ENCODE data around the gene REM2.

REM2 gene

GRCh38 chr14:22883173-22883976 lies at the start of gene REM2:
Gene REM2 (plus strand): TSS chr14:22883222. CDS start chr14:22883288, 66 bp downstream.
- Mint-ChIP-seq H3K4me1 (peaks cover 38% of the 10 kb centered on the region), H3K27me3 (no peaks in the 10 kb centered on the region), H3K36me3 (ENCODE audit: low read depth) (peaks cover 2% of the 10 kb centered on the region), H3K27ac (no peak within 1 kb of the TSS), H3K4me3 (no peak within 1 kb of the TSS), H3K9me3 (no peaks in the 10 kb centered on the region)
- DNase-seq (no peak), ATAC-seq (no peak)

GRCh38 chr14:22835505-22835904 lies 47.5 kb upstream of the REM2 start:
- no peaks in the 10 kb centered on the region for H3K9me3 Mint-ChIP-seq
- H3K4me1 Mint-ChIP-seq = peaks cover 36% of the 10 kb centered on the region
- ATAC-seq (no peak), DNase-seq (no peak)
- no peak overlapping the region for H3K27ac Mint-ChIP-seq
- peaks cover 9% of the 10 kb centered on the region for H3K27me3 Mint-ChIP-seq
- H3K4me3 Mint-ChIP-seq = no peak overlapping the region
- peaks cover 34% of the 10 kb centered on the region for H3K36me3 Mint-ChIP-seq (ENCODE audit: low read depth)

DNA sequence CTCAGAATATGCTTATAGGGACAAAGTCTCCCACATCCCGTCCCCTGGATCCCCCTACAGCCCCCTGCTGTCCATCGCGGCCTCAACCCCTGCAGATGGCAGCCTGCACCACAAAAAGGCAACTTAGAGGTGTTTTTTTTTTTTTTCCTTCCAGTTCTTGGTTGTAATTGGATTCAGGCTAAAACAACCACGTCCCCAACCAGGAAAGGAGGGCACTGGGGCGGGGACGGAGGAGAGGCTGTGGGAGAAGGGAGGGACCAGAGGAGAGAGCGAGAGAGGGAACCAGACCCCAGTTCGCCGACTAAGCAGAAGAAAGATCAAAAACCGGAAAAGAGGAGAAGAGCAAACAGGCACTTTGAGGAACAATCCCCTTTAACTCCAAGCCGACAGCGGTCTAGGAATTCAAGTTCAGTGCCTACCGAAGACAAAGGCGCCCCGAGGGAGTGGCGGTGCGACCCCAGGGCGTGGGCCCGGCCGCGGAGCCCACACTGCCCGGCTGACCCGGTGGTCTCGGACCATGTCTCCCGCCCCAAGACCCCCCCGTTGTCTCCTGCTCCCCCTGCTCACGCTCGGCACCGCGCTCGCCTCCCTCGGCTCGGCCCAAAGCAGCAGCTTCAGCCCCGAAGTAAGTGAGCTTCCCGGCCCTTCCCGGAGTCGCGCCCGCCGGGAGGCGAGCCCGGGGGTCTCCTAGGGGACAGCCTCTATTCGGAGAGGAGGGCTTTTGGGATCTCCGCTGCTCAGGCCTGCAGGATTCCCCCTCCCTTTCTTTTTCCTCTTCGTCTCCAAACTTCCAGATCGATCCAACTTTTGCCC lies 46.5 kb upstream of the REM2 start, which contains the start of gene MMP14:
Gene MMP14, plus strand, starts transcription at position 285 of the 813 bp plus-strand sequence. Its CDS starts 233 bp downstream, at position 518.
- DNase-seq = no peak

GRCh38 chr14:22837114-22837749 lies 45.8 kb upstream of the REM2 start:
- Mint-ChIP-seq H3K9me3 (no peaks in the 10 kb centered on the region), H3K27ac (peak overlapping the region; percentile 62), H3K4me1 (peaks cover 22% of the 10 kb centered on the region), H3K36me3 (ENCODE audit: low read depth) (peaks cover 24% of the 10 kb centered on the region), H3K27me3 (peaks cover 9% of the 10 kb centered on the region), H3K4me3 (peak overlapping the region; percentile 73)
- DNase-seq (no peak), ATAC-seq (peak; percentile 11)

More for the DNA sequence above, 46.5 kb upstream of the REM2 start, which contains the start of gene MMP14:
- peaks cover 27% of the 10 kb centered on the region for H3K4me1 Mint-ChIP-seq
- peak within 1 kb of the TSS; percentile 62 for H3K27ac Mint-ChIP-seq
- H3K4me3 Mint-ChIP-seq = peak within 1 kb of the TSS; percentile 73
- peaks cover 9% of the 10 kb centered on the region for H3K27me3 Mint-ChIP-seq
- H3K9me3 Mint-ChIP-seq = no peaks in the 10 kb centered on the region
- peaks cover 28% of the 10 kb centered on the region for H3K36me3 Mint-ChIP-seq (ENCODE audit: low read depth)
- ATAC-seq = no peak

- peaks cover 9% of the 10 kb centered on the region for H3K27me3 Mint-ChIP-seq
- ATAC-seq (peak; percentile 39), DNase-seq (no peak)
- H3K36me3 Mint-ChIP-seq (ENCODE audit: low read depth) = peaks cover 24% of the 10 kb centered on the region
- H3K4me3 Mint-ChIP-seq = peak overlapping the region; percentile 59
- peaks cover 22% of the 10 kb centered on the region for H3K4me1 Mint-ChIP-seq
- no peak overlapping the region for H3K27ac Mint-ChIP-seq
- no peaks in the 10 kb centered on the region for H3K9me3 Mint-ChIP-seq
Measured at GRCh38 chr14:22837750-22838538, 45.1 kb upstream of the REM2 start.

DNA sequence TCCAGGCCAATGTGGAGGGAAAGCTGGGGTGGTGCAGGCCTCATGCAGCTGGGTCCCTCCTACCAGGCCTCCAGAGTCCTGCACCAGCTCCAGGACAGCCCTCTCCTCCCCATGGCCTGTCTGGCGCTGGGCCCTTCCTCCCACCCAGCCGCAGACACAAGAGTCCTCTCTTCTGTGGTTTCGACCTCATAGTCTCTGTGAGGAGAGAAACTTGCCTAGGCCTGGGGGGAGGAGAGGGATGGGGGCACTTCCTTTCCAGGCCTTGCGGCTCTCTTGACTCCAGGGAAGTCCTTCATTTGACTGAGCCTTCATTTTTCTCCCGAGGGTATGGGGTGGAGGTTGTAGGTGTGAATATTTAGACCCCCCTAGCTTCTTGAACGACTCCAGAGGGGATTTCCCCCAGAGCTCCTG lies 44.4 kb upstream of the REM2 start:
- peak overlapping the region; percentile 8 for H3K4me3 Mint-ChIP-seq
- H3K27ac Mint-ChIP-seq = no peak overlapping the region
- ATAC-seq = no peak

DNA sequence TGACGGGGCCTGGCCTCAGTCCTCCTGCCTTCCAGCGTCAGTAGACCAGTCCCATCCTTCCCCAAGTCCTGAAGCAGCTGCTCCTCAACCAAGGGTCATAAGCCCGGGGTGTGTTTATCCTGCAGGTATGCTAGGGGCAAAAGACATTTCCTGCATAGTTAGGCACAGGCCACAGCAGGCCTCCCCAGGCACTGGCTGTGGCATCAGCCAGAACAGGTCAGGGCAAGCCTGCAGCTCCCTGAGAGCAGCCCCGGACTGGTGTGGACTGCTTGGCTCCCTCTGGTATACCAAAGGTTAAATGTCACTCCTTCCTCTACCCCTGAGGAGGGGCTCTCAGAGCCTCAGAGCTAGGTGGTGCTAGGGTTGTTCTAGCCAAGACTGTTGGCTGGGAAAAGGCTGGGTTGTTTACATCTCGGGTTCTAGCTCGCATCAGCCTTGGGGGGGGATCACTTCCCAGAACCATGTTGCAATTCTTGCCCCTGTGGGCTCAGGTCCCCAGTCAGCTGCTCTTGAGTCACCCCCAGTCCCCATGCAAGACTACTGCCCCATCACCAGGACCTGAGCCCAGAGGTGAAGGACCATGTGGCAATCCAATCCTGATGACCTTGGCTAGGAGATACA lies 43.8 kb upstream of the REM2 start:
- Mint-ChIP-seq H3K4me3 (no peak overlapping the region), H3K9me3 (no peaks in the 10 kb centered on the region), H3K4me1 (peaks cover 22% of the 10 kb centered on the region), H3K36me3 (ENCODE audit: low read depth) (peaks cover 16% of the 10 kb centered on the region), H3K27ac (no peak overlapping the region), H3K27me3 (peaks cover 15% of the 10 kb centered on the region)
- no peak for ATAC-seq
- no peak for DNase-seq

More for the DNA sequence above, 44.4 kb upstream of the REM2 start:
- Mint-ChIP-seq H3K27me3 (peaks cover 13% of the 10 kb centered on the region), H3K36me3 (ENCODE audit: low read depth) (peaks cover 21% of the 10 kb centered on the region), H3K4me1 (peaks cover 22% of the 10 kb centered on the region), H3K9me3 (no peaks in the 10 kb centered on the region)
- DNase-seq = no peak

DNA sequence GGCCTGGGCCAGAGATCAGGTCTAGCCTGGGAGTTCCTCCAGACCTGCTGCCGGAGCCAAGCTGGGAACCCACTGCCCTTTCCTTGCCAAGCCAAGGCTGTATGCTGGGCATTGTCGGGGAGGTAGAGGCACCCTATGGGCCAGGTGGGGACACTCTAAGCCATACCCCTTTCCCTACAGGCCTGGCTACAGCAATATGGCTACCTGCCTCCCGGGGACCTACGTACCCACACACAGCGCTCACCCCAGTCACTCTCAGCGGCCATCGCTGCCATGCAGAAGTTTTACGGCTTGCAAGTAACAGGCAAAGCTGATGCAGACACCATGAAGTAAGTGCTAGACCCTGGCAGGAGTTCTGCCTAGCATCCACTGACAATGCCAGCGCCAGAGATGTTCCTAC lies 41.7 kb upstream of the REM2 start:
- Mint-ChIP-seq H3K27ac (no peak overlapping the region), H3K27me3 (peaks cover 23% of the 10 kb centered on the region)

GRCh38 chr14:22841769-22842168 lies 41.3 kb upstream of the REM2 start:
- Mint-ChIP-seq H3K36me3 (ENCODE audit: low read depth) (peaks cover 3% of the 10 kb centered on the region), H3K9me3 (no peaks in the 10 kb centered on the region), H3K4me1 (peaks cover 19% of the 10 kb centered on the region), H3K4me3 (no peak overlapping the region), H3K27ac (no peak overlapping the region), H3K27me3 (peaks cover 24% of the 10 kb centered on the region)
- DNase-seq (no peak), ATAC-seq (no peak)

More for the DNA sequence above, 41.7 kb upstream of the REM2 start:
- peaks cover 4% of the 10 kb centered on the region for H3K36me3 Mint-ChIP-seq (ENCODE audit: low read depth)
- H3K4me1 Mint-ChIP-seq = peaks cover 22% of the 10 kb centered on the region
- no peak overlapping the region for H3K4me3 Mint-ChIP-seq
- H3K9me3 Mint-ChIP-seq = no peaks in the 10 kb centered on the region
- ATAC-seq = no peak
- DNase-seq = no peak

DNA sequence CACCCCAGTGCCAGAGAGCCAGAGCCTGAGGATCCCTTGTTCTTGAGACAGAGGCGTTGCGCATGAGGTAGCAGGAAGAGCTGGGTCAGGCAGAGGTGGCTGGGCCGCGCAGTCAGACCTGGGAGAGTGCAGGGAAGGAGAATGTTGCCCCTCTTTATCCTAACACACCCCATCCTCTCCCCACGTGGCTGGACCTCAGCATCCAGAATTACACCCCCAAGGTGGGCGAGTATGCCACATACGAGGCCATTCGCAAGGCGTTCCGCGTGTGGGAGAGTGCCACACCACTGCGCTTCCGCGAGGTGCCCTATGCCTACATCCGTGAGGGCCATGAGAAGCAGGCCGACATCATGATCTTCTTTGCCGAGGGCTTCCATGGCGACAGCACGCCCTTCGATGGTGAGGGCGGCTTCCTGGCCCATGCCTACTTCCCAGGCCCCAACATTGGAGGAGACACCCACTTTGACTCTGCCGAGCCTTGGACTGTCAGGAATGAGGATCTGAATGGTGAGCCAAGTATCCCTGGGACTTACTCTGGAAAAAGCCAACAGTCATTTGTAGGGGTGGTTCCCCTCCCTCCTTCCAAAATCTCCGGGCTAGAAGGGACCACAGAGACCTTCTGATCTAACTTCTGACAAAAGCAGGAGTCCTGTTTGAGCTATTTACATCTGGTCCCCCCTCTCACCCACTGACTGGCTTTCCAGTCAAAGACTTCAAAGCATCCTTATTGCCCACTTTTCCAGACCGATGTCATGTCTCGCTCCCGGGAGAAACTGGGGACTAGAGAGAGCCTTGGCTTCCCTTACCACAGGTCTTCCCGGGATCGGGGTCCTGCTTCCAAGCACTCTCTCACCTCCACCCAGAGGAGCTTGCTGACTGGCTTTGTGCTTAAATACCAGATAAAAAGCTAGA lies 40.6 kb upstream of the REM2 start:
- DNase-seq (no peak), ATAC-seq (no peak)
- Mint-ChIP-seq H3K4me3 (no peak overlapping the region), H3K4me1 (peaks cover 14% of the 10 kb centered on the region), H3K27me3 (peaks cover 20% of the 10 kb centered on the region), H3K36me3 (ENCODE audit: low read depth) (no peaks in the 10 kb centered on the region), H3K27ac (no peak overlapping the region), H3K9me3 (no peaks in the 10 kb centered on the region)

DNA sequence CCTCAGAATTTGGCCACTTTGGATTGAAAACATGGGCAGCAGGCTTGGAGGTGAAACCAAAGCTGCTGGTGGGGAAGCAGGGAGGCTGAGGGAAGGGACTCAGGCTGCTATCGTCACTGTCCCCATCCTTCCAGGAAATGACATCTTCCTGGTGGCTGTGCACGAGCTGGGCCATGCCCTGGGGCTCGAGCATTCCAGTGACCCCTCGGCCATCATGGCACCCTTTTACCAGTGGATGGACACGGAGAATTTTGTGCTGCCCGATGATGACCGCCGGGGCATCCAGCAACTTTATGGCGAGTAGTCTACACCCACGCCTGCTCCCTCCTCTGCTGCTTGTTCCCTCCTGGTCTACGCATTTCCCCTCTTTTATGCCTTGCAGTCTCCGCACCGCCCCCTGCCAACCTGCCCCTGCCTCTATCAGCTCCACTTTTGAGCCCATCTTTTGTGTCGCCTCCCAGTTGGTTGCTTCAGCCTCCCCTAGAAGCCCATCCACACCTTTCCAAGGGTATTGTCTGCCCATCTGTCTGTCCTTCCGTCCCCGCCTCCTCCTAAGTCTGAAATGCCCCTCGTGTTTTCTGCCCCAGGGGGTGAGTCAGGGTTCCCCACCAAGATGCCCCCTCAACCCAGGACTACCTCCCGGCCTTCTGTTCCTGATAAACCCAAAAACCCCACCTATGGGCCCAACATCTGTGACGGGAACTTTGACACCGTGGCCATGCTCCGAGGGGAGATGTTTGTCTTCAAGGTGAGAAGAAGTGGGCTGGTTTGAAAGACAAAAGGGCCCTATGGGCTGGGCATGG lies 39.7 kb upstream of the REM2 start:
- Mint-ChIP-seq H3K4me3 (no peak overlapping the region), H3K4me1 (peaks cover 8% of the 10 kb centered on the region), H3K27me3 (peaks cover 24% of the 10 kb centered on the region), H3K9me3 (no peaks in the 10 kb centered on the region), H3K36me3 (ENCODE audit: low read depth) (no peaks in the 10 kb centered on the region), H3K27ac (no peak overlapping the region)
- ATAC-seq = no peak
- no peak for DNase-seq

All from activated naive CD8-positive, alpha-beta T cell treated with anti-CD3 and anti-CD28 coated beads, Interleukin-2, amount 50 U/mL, for 24 hours (primary cell).